ENCODE measurements around the gene SCIN.
A peak's percentile ranks its signal among the peaks of the same experiment; 100 is the strongest.
"Not testable (repeated sequence)": the region's sequence is repeated elsewhere in the genome, so short reads cannot be mapped to it uniquely, and the experiment has no call there.

The SCIN gene

DNA sequence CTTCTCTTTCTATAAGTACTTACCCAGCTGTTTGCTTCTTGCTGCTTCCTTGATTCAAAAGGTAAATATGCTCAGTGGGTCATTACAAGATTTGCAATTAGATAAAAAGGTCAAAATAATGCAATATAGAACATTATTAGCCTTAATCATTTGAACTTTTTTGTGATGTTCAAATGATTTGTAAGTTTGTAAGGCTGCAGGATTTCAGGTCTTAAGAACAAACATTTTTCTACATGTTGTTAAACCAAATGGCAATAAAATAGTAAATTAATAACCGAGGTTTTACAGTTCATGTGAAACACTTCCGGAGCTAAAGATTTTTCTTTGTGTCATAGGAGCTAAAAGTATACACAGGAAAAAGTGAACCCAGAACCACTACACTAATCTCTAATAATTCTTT lies 16.2 kb upstream of the SCIN start:
- TF ChIP-seq, protein P1, sequence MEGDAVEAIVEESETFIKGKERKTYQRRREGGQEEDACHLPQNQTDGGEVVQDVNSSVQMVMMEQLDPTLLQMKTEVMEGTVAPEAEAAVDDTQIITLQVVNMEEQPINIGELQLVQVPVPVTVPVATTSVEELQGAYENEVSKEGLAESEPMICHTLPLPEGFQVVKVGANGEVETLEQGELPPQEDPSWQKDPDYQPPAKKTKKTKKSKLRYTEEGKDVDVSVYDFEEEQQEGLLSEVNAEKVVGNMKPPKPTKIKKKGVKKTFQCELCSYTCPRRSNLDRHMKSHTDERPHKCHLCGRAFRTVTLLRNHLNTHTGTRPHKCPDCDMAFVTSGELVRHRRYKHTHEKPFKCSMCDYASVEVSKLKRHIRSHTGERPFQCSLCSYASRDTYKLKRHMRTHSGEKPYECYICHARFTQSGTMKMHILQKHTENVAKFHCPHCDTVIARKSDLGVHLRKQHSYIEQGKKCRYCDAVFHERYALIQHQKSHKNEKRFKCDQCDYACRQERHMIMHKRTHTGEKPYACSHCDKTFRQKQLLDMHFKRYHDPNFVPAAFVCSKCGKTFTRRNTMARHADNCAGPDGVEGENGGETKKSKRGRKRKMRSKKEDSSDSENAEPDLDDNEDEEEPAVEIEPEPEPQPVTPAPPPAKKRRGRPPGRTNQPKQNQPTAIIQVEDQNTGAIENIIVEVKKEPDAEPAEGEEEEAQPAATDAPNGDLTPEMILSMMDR (conservative IDR thresholded peaks at IDR 0.05; ENCODE audit: low read length) = no peak
- DNase-seq (ENCODE audit: low read depth) = no peak
- H3K4me3 ChIP-seq (ENCODE audit: low read length) = no peak overlapping the region

DNA sequence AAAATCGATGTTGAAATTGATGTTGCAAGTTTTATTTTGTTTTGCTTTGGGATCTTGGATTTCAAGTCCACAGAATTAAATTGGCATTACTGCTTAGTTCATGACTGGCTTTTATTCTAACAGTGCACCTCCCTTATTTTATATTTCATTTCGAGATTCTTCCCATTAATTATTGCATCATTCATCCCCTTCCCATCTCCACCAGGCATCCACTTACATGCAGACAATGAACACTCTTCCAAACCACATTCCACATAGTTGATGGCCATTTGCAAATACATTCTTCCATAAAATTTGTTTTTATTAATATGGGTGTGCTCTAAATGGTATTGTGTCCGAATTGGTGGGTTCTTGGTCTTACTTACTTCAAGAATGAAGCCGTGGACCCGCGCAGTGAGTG lies 15.6 kb upstream of the SCIN start:
- no peak for DNase-seq (ENCODE audit: low read depth)
- TF ChIP-seq, protein P1 (conservative IDR thresholded peaks at IDR 0.05; ENCODE audit: low read length) = no peak

DNA sequence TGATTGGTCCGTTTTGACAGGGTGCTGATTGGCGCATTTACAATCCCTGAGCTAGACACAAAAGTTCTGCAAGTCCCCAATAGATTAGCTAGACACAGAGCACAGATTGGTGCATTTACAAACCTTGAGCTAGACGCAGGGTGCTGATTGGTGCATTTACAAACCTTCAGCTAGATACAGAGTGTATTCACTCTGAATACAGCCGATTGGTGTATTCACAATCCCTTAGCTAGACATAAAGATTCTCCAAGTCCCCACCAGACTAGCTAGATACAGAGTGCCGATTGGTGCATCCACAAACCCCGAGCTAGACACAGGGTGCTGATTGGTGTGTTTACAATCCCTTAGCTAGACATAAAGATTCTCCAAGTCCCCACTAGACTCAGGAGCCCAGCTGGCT lies 14.8 kb upstream of the SCIN start:
- not testable (repeated sequence) for H3K4me3 ChIP-seq (ENCODE audit: low read length); DNase-seq (ENCODE audit: low read depth)

More for the DNA sequence above, 15.6 kb upstream of the SCIN start:
- no peak overlapping the region for H3K4me3 ChIP-seq (ENCODE audit: low read length)

DNA sequence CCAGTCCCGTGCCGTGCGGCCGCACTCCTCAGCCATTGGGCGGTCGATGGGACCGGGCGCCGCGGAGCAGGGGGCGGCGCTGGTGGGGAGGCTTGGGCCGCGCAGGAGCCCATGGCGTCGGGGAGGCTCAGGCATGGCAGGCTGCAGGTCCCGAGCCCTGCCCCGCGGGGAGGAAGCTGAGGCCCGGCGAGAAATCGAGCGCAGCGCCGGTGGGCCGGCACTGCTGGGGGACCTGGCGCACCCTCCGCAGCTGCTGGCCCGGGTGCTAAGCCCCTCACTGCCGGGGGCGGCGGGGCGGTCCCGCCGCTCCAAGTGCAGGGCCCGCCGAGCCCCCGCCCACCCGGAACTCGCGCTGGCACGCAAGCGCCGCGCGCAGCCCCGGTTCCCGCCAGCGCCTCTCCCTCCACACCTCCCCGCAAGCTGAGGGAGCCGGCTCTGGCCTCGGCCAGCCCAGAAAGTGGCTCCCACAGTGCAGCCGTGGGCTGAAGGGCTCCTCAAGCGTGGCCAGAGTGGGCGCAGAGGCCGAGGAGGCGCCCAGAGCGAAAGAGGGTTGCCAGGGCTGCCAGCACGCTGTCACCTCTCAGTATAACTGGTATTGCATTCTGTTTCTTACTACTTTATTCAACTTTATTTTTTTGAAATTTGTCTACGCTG lies 14.3 kb upstream of the SCIN start:
- DNase-seq (ENCODE audit: low read depth); H3K4me3 ChIP-seq (ENCODE audit: low read length): not testable (repeated sequence)

DNA sequence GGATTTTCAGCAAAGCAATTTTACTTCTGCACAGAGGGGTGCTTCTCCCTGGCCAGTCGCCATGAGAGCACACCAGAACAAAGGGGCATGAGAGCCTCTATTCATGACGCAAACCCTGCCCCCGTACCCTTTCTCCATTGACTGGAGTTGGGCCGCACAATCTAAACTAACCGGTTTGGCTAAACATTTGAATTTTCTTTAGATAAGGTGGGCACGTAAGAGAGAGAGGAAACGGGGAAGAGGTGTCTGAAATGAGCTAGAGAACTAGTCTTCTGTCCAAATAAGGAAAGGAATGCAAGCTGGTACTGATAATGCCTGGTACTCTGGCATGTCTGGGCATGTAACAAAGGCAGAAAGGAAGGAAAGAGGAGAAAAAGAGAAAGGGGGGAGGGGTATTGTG lies 13.2 kb upstream of the SCIN start:
- no peak overlapping the region for H3K4me3 ChIP-seq (ENCODE audit: low read length)
- peak; percentile 12 for DNase-seq (ENCODE audit: low read depth)
- TF ChIP-seq, protein P1 (conservative IDR thresholded peaks at IDR 0.05; ENCODE audit: low read length) = no peak

DNA sequence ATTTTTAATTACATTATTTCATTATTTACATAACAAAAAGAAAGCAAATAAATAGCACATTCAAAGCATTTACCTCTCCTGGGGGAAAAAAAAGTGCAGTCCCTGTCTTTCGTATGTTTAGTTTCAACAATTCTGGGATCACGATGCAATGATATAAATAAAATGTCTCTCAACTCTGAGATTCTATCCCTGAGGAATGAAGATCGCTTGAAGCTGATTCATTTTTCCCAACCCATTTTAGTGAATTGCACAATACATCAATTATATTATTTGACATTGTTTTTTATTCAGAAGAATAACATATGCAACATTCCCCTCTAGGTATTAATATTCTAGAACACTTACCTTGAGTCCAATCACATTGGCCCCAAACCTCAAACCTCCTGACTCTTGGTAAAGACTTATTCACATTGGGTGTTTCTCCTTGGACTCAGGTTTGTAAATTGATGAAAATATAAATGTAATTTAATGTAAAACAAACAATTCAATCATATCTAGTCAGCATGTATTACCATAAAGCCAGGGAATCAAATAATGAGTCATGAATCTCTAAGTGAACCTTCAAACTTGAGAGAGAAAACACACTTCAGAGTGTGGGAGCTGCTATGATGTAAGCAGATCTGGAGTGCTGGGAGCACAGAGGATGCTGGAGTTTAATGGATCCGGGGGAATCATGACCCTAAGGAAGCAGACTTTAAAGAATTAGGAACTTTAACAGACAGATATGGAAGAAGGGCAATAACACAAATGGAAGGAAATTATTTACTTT lies 5.3 kb upstream of the SCIN start:
- TF ChIP-seq, protein P1 (conservative IDR thresholded peaks at IDR 0.05; ENCODE audit: low read length) = no peak
- H3K4me3 ChIP-seq (ENCODE audit: low read length) = no peak overlapping the region
- no peak for DNase-seq (ENCODE audit: low read depth)

DNA sequence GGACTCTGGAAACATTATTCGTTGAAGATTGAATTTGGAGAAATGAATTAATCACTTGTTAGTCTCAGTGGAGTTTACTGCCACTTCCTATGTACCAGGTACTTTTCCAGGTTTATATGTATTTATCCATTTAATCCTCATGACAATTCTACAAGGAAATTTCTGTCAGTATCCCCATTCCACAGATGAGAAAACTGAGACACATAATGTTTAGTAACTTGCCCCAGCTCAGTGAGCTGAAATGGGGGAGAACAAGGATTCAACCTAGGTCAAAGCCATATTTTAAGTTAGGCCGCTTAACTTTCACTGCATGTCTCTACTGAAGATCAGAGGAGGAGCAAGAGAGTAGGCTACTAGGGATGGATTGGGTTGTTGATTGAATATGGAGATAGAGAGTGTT lies 4.6 kb upstream of the SCIN start:
- H3K4me3 ChIP-seq (ENCODE audit: low read length) = no peak overlapping the region

DNA sequence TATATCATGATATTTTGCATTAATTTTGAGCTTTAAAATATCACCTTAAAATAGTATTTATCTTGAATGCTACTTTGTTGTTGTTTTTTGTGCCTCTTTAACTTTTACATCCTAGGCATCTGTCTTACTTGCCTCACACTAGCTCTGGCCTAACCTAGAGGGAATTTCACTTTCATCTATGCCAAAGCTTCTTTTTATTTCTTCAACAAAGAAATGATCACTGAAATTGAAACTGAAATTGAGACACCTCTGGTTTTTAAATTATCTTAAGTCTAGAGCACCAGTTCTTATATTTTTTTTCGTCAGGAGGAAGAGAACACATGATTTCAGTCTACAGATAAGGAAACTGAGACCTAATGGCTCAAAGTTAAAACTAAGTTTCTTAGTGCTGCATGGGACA lies 3.5 kb upstream of the SCIN start:
- DNase-seq (ENCODE audit: low read depth) = no peak
- TF ChIP-seq, protein P1 (conservative IDR thresholded peaks at IDR 0.05; ENCODE audit: low read length) = no peak

More for the DNA sequence above, 4.6 kb upstream of the SCIN start:
- TF ChIP-seq, protein P1 (conservative IDR thresholded peaks at IDR 0.05; ENCODE audit: low read length) = no peak
- no peak for DNase-seq (ENCODE audit: low read depth)

More for the DNA sequence above, 3.5 kb upstream of the SCIN start:
- H3K4me3 ChIP-seq (ENCODE audit: low read length) = no peak overlapping the region

Measured in AG10803 (cell line).